Transverse colon (tissue), 4 donors: ENCODE measurements around the gene XYLT1. TPM values are rescaled to one million over a fixed set of nuclear protein-coding genes. Genes with fewer than 3 reads are reported as not detected.
A peak's percentile ranks its signal among the peaks of the same experiment; 100 is the strongest.

ENCODE experiments used
- DNase-seq: peaks from one replicate; pipeline ENCODE4 v3.0.0-alpha.2; 2019
- H3K27ac ChIP-seq, 4 donors: fragments of 200-600 bp; sonication (generic); 2 replicates each; pipeline ENCODE4 v1.5.1; 2016 to 2018; ENCODE audit warnings: inconsistent platforms in 4 of 4
- H3K27me3 ChIP-seq: fragments of 200-600 bp; sonication (generic); 2 replicates; pipeline ENCODE4 v1.5.1; 2017; ENCODE audit warnings: inconsistent platforms
- H3K36me3 ChIP-seq, 4 donors: fragments of 200-600 bp; sonication (generic); 2 replicates each; pipeline ENCODE4 v1.5.1; 2017 to 2019; ENCODE audit warnings: inconsistent platforms in 4 of 4
- H3K4me1 ChIP-seq, 4 donors: fragments of 200-600 bp; sonication (generic); 2 replicates each; pipeline ENCODE4 v1.5.1; 2017 to 2020; ENCODE audit warnings: inconsistent platforms in 4 of 4
- H3K4me3 ChIP-seq, 4 donors: fragments of 200-600 bp; sonication (generic); 1 replicate in 1 of 4; 2 replicates in 3 of 4; pipeline versions ENCODE4 v1.5.1 to v1.6.1; 2017 to 2019; ENCODE audit warnings: inconsistent platforms in 4 of 4
- H3K9me3 ChIP-seq, 2 donors: fragments of 200-600 bp; sonication (generic); 2 replicates each; pipeline ENCODE4 v1.5.1; 2017 to 2019; ENCODE audit warnings: inconsistent platforms in 2 of 2
- CTCF ChIP-seq, 5 experiments: fragments of 200-600 bp in 3 of 5; fragments of 450-650 bp in 2 of 5; sonication (generic) in 3 of 5; IDR thresholded peaks; 1 replicate in 2 of 5; 2 replicates in 3 of 5; pipeline ENCODE4 v1.5.1; 2016 to 2017; ENCODE audit warnings: antibody characterized with exemption in 5 of 5, inconsistent platforms in 3 of 5, mild to moderate bottlenecking in 2 of 5, moderate library complexity in 1 of 5
- EP300 ChIP-seq: sonication (generic); formaldehyde crosslinking; IDR thresholded peaks from one replicate; pipeline ENCODE4 v1.6.1; 2017; ENCODE audit warnings: antibody characterized with exemption, low read depth
- POLR2A ChIP-seq: fragments of 450-650 bp; IDR thresholded peaks from one replicate; pipeline ENCODE4 v1.6.1; 2016; ENCODE audit warnings: antibody characterized with exemption, mild to moderate bottlenecking, moderate library complexity
- POLR2AphosphoS5 ChIP-seq, 3 donors: sonication (generic); formaldehyde crosslinking; IDR thresholded peaks; one replicate each; pipeline ENCODE4 v1.6.1; 2016; ENCODE audit warnings: antibody characterized with exemption in 3 of 3
- WGBS, 2 donors: methylation state at CpG; one replicate each; pipeline ENCODE4 v1.1.5; 2018; ENCODE audit warnings: low coverage in 1 of 2; 5-methylcytosine and 5-hydroxymethylcytosine counted together
- in situ Hi-C, 4 donors: fragments of 200-750 bp; cut with MboI; loops; one replicate each; pipeline versions ENCODE4 v1.15.0 to v1.15.1; 2017; ENCODE audit warnings: low sequenced_read_pairs in 3 of 4, low pct_ligation_motif_present in 1 of 4, low pct_unique_long_range_greater_than_20kb in 1 of 4
- intact Hi-C: fragments of 100-400 bp; cut with DNase I; formaldehyde crosslinking; loops from one replicate; pipeline ENCODE4 v1.15.1; 2023; ENCODE audit warnings: low total_unique reads
- total RNA-seq, 4 donors: library from RNA; depleted of rRNA; stranded (reverse); fragments of >200 nt; gene quantifications; one replicate each; pipeline ENCODE4 v1.1.0, GENCODE V29; 2016

XYLT1 gene
- total RNA-seq, 4 donors from 2014 or later = 22.3 to 44.6 (median 39.4) TPM

GRCh38 chr16:17439580-17439979 lies 31.2 kb downstream of the XYLT1 start:
- WGBS, 2 donors = 64 to 83% methylated on average over 2 to 3 of the region's 3 CpGs
- H3K27me3 ChIP-seq = no peaks in the 10 kb centered on the region
- no peak for DNase-seq
- peaks cover 0 to 7% (median 0%) of the 10 kb centered on the region in 4 donors for H3K4me1 ChIP-seq
- no peak overlapping the region for H3K27ac ChIP-seq
- H3K36me3 ChIP-seq = no peaks in the 10 kb centered on the region
- no peaks in the 10 kb centered on the region for H3K9me3 ChIP-seq
- intact Hi-C loops = no loop called here
- TF ChIP-seq POLR2A = no peak
- TF ChIP-seq EP300 = no peak
- TF ChIP-seq POLR2AphosphoS5 (IDR thresholded peaks at IDR 0.05) = no peak
- no peak for TF ChIP-seq CTCF (IDR thresholded peaks at IDR 0.05)
- no peak overlapping the region for H3K4me3 ChIP-seq
- in situ Hi-C loops = no loop called here

GRCh38 chr16:17437981-17438380 lies 32.8 kb downstream of the XYLT1 start:
- Histone ChIP-seq H3K27ac (no peak overlapping the region), H3K9me3 (no peaks in the 10 kb centered on the region), H3K36me3 (no peaks in the 10 kb centered on the region), H3K27me3 (no peaks in the 10 kb centered on the region), H3K4me3 (no peak overlapping the region), H3K4me1 (peaks cover 0 to 7% (median 0%) of the 10 kb centered on the region in 4 donors)
- intact Hi-C loops = no loop called here
- in situ Hi-C loops = no loop called here
- TF ChIP-seq EP300 (no peak), CTCF (IDR thresholded peaks at IDR 0.05) (no peak), POLR2A (no peak), POLR2AphosphoS5 (IDR thresholded peaks at IDR 0.05) (no peak)
- whole genome bisulfite sequencing, 2 donors = 93 to 97% methylated on average over 5 of the region's 5 CpGs
- DNase-seq = no peak

GRCh38 chr16:17437127-17437720 lies 33.5 kb downstream of the XYLT1 start:
- no peaks in the 10 kb centered on the region for H3K9me3 ChIP-seq
- intact Hi-C loops = no loop called here
- in situ Hi-C loops = no loop called here
- DNase-seq = no peak
- 65 to 71% methylated on average over 11 to 13 of the region's 13 CpGs for WGBS, 2 donors
- no peaks in the 10 kb centered on the region for H3K27me3 ChIP-seq
- peaks cover 0 to 7% (median 0%) of the 10 kb centered on the region in 4 donors for H3K4me1 ChIP-seq
- no peaks in the 10 kb centered on the region for H3K36me3 ChIP-seq
- no peak overlapping the region for H3K4me3 ChIP-seq
- no peak overlapping the region for H3K27ac ChIP-seq
- no peak for TF ChIP-seq EP300

GRCh38 chr16:17435318-17435717 lies 35.4 kb downstream of the XYLT1 start:
- no peaks in the 10 kb centered on the region for H3K36me3 ChIP-seq
- in situ Hi-C loops = no loop called here
- intact Hi-C loops = no loop called here
- peaks cover 0 to 7% (median 0%) of the 10 kb centered on the region in 4 donors for H3K4me1 ChIP-seq
- H3K4me3 ChIP-seq = no peak overlapping the region
- 95 to 98% methylated on average over 5 of the region's 5 CpGs for WGBS, 2 donors
- no peak overlapping the region for H3K27ac ChIP-seq
- DNase-seq = no peak
- no peak for TF ChIP-seq EP300
- no peaks in the 10 kb centered on the region for H3K27me3 ChIP-seq
- H3K9me3 ChIP-seq = no peaks in the 10 kb centered on the region

- WGBS, 2 donors = 82 to 85% methylated on average over 10 to 13 of the region's 13 CpGs
- no peak for TF ChIP-seq EP300
- TF ChIP-seq POLR2A = no peak
- TF ChIP-seq POLR2AphosphoS5 (IDR thresholded peaks at IDR 0.05) = no peak
- TF ChIP-seq CTCF (IDR thresholded peaks at IDR 0.05) = no peak
- H3K27me3 ChIP-seq = no peaks in the 10 kb centered on the region
- intact Hi-C loops = no loop called here
- H3K9me3 ChIP-seq = no peaks in the 10 kb centered on the region
- in situ Hi-C loops = no loop called here
- H3K4me3 ChIP-seq = no peak overlapping the region
- peaks cover 0 to 7% (median 0%) of the 10 kb centered on the region in 4 donors for H3K4me1 ChIP-seq
- H3K36me3 ChIP-seq = no peaks in the 10 kb centered on the region
- peak overlapping the region in 2 of 4 donors; percentile 18 to 41 for H3K27ac ChIP-seq
- DNase-seq = no peak
Measured at GRCh38 chr16:17433577-17434451, 36.9 kb downstream of the XYLT1 start.
